Measurements from ENCODE around the gene SHC4. TPM values are rescaled to one million over a fixed set of nuclear protein-coding genes. Genes with fewer than 3 reads are reported as not detected.
A peak's percentile ranks its signal among the peaks of the same experiment; 100 is the strongest.

SHC4 gene
- total RNA-seq, 1 donor from 2014 or later = 5.0 TPM

GRCh38 chr15:48868536-48868935, 95.2 kb downstream of the SHC4 start:
- no peak for DNase-seq (ENCODE audit: low read depth, low spot score)
- no peak overlapping the region for H3K4me3 Mint-ChIP-seq
- no peaks in the 10 kb centered on the region for H3K9me3 Mint-ChIP-seq
- peaks cover 12% of the 10 kb centered on the region for H3K4me1 Mint-ChIP-seq
- H3K27ac Mint-ChIP-seq (ENCODE audit: unreplicated experiment) = no peak overlapping the region
- TF ChIP-seq CTCF (conservative IDR thresholded peaks at IDR 0.05) = no peak
- H3K36me3 Mint-ChIP-seq (ENCODE audit: low read depth) = peaks cover 3% of the 10 kb centered on the region
- H3K27me3 Mint-ChIP-seq (ENCODE audit: low read depth) = no peaks in the 10 kb centered on the region

GRCh38 chr15:48868023-48868422, 95.7 kb downstream of the SHC4 start:
- Mint-ChIP-seq H3K4me3 (no peak overlapping the region), H3K27me3 (ENCODE audit: low read depth) (no peaks in the 10 kb centered on the region), H3K9me3 (no peaks in the 10 kb centered on the region), H3K4me1 (peaks cover 12% of the 10 kb centered on the region), H3K36me3 (ENCODE audit: low read depth) (peaks cover 3% of the 10 kb centered on the region), H3K27ac (ENCODE audit: unreplicated experiment) (no peak overlapping the region)
- no peak for TF ChIP-seq CTCF (conservative IDR thresholded peaks at IDR 0.05)
- DNase-seq (ENCODE audit: low read depth, low spot score) = no peak

- no peak for DNase-seq (ENCODE audit: low read depth, low spot score)
- Mint-ChIP-seq H3K4me1 (peaks cover 18% of the 10 kb centered on the region), H3K9me3 (no peaks in the 10 kb centered on the region), H3K4me3 (no peak overlapping the region), H3K27ac (ENCODE audit: unreplicated experiment) (no peak overlapping the region), H3K36me3 (ENCODE audit: low read depth) (peaks cover 3% of the 10 kb centered on the region), H3K27me3 (ENCODE audit: low read depth) (no peaks in the 10 kb centered on the region)
- no peak for TF ChIP-seq CTCF (conservative IDR thresholded peaks at IDR 0.05)
Measured at GRCh38 chr15:48866141-48866563, 97.6 kb downstream of the SHC4 start.

GRCh38 chr15:48865370-48866079, 98.2 kb downstream of the SHC4 start:
- no peak for DNase-seq (ENCODE audit: low read depth, low spot score)
- H3K36me3 Mint-ChIP-seq (ENCODE audit: low read depth) = peaks cover 3% of the 10 kb centered on the region
- H3K27ac Mint-ChIP-seq (ENCODE audit: unreplicated experiment) = peak overlapping the region; percentile 46

GRCh38 chr15:48862705-48863104, 101.0 kb downstream of the SHC4 start:
- H3K27ac Mint-ChIP-seq (ENCODE audit: unreplicated experiment) = no peak overlapping the region
- no peaks in the 10 kb centered on the region for H3K9me3 Mint-ChIP-seq
- peaks cover 3% of the 10 kb centered on the region for H3K36me3 Mint-ChIP-seq (ENCODE audit: low read depth)
- no peaks in the 10 kb centered on the region for H3K27me3 Mint-ChIP-seq (ENCODE audit: low read depth)
- no peak for DNase-seq (ENCODE audit: low read depth, low spot score)
- no peak overlapping the region for H3K4me3 Mint-ChIP-seq
- peaks cover 18% of the 10 kb centered on the region for H3K4me1 Mint-ChIP-seq
- TF ChIP-seq CTCF (conservative IDR thresholded peaks at IDR 0.05) = no peak

More at GRCh38 chr15:48865370-48866079, 98.2 kb downstream of the SHC4 start:
- Mint-ChIP-seq H3K4me3 (no peak overlapping the region), H3K4me1 (peaks cover 18% of the 10 kb centered on the region), H3K27me3 (ENCODE audit: low read depth) (no peaks in the 10 kb centered on the region), H3K9me3 (no peaks in the 10 kb centered on the region)
- TF ChIP-seq CTCF (conservative IDR thresholded peaks at IDR 0.05) = no peak

All from neural crest cell (in vitro differentiated cells).